Measurements from ENCODE around the gene SHTN1. TPM values are rescaled to one million over a fixed set of nuclear protein-coding genes. Genes with fewer than 3 reads are reported as not detected.

The SHTN1 gene
- total RNA-seq, 1 donor from 2014 or later: 12.0 TPM

DNA sequence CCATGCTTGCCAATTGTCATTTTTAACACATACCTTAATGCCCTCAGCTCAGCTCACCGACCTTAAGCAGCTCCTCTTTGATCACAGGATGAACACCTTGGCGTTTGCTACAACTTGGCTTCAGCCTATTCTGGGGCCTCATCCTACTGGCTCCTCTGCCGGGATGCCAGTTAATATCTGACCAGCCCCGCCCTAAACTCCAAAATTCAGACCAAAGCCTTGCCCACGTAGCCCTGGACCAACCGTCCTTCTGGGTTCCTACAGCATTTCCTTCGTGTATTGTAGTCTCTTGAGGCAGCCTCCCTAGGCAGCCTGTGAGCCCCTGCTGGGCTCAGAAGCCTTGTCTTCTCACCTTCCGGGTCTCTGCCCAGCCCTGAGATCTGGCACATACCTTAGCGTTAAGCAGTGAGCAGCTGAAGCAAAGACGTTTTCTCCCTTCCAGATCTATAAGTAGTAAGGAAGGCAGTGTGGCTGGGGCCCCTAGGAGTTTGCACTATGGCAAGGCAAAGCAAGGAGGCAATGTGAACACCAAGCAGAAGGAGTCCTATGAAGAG is 154.9 kb downstream of the SHTN1 start:
- Histone ChIP-seq H3K27me3 (ENCODE audit: control insufficient read depth, insufficient read depth, low read length) (no peaks in the 10 kb centered on the region), H3K36me3 (ENCODE audit: control insufficient read depth, insufficient read depth, low read length) (no peaks in the 10 kb centered on the region), H3K4me3 (ENCODE audit: low read depth, low read length) (peak overlapping the region; percentile 64)
- TF ChIP-seq, protein P1, sequence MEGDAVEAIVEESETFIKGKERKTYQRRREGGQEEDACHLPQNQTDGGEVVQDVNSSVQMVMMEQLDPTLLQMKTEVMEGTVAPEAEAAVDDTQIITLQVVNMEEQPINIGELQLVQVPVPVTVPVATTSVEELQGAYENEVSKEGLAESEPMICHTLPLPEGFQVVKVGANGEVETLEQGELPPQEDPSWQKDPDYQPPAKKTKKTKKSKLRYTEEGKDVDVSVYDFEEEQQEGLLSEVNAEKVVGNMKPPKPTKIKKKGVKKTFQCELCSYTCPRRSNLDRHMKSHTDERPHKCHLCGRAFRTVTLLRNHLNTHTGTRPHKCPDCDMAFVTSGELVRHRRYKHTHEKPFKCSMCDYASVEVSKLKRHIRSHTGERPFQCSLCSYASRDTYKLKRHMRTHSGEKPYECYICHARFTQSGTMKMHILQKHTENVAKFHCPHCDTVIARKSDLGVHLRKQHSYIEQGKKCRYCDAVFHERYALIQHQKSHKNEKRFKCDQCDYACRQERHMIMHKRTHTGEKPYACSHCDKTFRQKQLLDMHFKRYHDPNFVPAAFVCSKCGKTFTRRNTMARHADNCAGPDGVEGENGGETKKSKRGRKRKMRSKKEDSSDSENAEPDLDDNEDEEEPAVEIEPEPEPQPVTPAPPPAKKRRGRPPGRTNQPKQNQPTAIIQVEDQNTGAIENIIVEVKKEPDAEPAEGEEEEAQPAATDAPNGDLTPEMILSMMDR (IDR thresholded peaks at IDR 0.05; ENCODE audit: insufficient read depth, low read length, poor library complexity, severe bottlenecking): no peak
- DNase-seq (ENCODE audit: low read depth): no peak

DNA sequence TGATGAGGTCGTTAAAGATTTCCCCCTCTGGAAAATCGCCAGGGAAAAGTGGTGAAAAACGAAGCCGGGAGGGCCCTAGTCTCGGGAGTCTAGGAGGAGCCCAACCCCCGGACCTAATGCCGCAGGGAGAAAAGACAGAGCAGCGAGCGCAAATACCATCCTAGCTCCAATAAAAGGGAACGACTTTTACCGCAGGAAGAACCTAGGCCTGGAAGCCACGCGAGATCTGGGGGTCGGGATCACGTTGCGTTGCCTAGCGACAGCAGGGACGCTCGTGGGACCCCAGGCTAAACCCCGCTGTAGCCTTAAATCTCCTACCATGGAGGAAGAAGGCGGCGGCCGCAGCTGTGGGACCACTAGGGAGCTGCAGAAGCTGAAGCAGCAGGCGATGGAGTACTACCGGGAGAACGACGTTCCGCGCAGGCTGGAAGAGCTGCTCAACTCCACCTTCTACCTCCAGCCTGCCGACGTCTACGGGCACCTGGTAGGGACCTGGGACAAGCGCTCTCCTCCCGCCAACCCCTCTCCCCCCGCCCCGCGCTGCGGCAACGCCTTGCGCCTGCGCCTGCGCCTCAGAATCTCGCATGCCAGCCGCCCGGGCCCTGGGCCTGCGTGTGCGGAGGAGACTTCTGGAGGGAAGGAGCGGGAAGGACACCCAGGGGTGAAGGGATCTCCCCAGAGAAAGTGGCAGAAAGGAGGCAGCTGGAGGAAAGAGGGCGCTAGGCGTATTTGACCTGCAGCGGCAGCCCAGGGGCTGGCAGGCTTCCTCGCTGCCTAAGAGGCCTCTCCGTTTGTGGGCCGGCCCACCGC is 155.5 kb downstream of the SHTN1 start, which contains the start of gene ENO4:
ENO4 (plus strand) TSS at position 252 of the 810 bp plus-strand sequence; CDS start at position 320, 68 bp downstream.
- TF ChIP-seq, protein P1 (IDR thresholded peaks at IDR 0.05; ENCODE audit: insufficient read depth, low read length, poor library complexity, severe bottlenecking): no peak
- peak within 1 kb of the TSS; percentile 64 for H3K4me3 ChIP-seq (ENCODE audit: low read depth, low read length)
- no peaks in the 10 kb centered on the region for H3K27me3 ChIP-seq (ENCODE audit: control insufficient read depth, insufficient read depth, low read length)
- H3K36me3 ChIP-seq (ENCODE audit: control insufficient read depth, insufficient read depth, low read length): no peaks in the 10 kb centered on the region
- peak; percentile 52 for DNase-seq (ENCODE audit: low read depth)

DNA sequence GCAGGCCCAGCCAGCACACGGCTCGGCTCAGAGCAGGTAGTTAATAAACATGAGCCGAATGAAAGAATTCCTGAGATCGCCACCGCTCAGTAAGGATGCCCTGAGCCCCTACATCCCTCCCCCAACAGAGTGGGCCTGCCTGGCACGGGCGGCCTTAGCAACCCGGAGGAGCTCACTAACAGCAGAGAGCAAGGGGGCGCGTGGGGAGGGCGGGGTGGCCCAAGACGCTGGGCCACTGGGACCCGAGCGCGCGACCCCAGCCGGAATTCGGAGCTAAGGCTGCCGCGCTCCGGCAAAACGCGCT is 156.1 kb downstream of the SHTN1 start:
- H3K27me3 ChIP-seq (ENCODE audit: control insufficient read depth, insufficient read depth, low read length): no peaks in the 10 kb centered on the region
- TF ChIP-seq, protein P1 (IDR thresholded peaks at IDR 0.05; ENCODE audit: insufficient read depth, low read length, poor library complexity, severe bottlenecking): no peak
- peak overlapping the region; percentile 64 for H3K4me3 ChIP-seq (ENCODE audit: low read depth, low read length)

DNA sequence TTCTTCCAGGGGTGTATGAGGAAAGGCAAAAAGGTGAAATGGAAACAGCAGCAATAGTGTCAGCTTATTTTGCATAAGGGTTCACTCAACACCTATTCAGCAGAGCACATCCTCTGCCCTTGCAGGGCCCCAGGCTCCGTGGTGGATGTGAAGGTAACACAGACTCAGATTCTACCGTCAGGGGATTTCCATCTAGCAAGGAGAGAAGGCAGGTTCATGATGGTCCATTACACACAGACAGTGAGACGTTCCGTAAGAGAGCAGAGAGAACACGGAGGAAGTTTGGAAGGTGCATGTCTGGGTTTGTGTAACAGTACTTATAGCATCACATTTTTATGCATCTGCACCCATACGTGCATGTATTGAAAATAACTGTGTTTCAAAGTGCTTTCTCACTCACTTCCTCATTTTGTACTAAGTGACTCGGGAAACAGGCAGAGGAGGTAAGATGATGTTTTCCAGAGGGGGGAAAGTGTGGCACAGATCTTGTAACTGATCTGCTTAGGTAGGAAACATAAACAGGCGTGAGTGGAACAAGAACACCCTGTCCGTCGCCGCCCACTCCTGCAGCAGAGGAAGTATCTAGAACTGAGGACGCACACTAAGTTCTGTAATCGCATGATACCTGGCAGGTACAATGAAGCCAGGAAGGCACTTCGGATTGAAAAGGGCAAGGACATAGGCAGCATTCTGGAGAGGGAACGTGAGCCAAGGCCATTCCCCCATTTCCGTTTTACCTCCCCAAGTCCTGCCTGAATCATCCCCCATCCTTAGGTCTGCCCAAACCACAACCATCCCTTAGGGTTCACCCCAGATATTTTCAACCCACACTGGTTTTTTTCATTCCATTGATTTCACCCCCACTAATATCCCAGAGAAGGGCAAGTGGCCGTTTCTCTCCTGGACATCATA is 156.7 kb downstream of the SHTN1 start:
- Histone ChIP-seq H3K27me3 (ENCODE audit: control insufficient read depth, insufficient read depth, low read length) (no peaks in the 10 kb centered on the region), H3K4me3 (ENCODE audit: low read depth, low read length) (peak overlapping the region; percentile 64), H3K36me3 (ENCODE audit: control insufficient read depth, insufficient read depth, low read length) (no peaks in the 10 kb centered on the region)
- no peak for DNase-seq (ENCODE audit: low read depth)
- TF ChIP-seq, protein P1 (IDR thresholded peaks at IDR 0.05; ENCODE audit: insufficient read depth, low read length, poor library complexity, severe bottlenecking): no peak

More for the DNA sequence above, 156.1 kb downstream of the SHTN1 start:
- no peaks in the 10 kb centered on the region for H3K36me3 ChIP-seq (ENCODE audit: control insufficient read depth, insufficient read depth, low read length)
- no peak for DNase-seq (ENCODE audit: low read depth)

DNA sequence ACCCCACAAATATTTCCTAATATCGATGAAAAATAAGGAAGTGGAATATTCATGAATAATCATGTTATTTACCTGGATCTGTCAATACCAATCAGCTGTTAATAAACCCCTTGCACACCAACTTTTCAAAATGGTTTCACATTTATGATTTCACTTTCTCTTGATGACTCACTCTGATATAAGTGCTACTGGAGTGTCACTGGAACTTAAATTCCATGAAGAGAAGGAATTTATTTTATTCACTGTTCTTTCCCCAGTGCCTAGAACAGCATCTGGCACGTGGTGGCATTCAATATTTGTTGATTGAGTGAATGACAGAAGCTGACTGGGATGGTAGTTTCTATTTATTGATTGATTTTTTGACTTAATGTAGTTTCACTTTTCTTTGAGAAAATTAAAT is 159.2 kb downstream of the SHTN1 start:
- Histone ChIP-seq H3K4me3 (ENCODE audit: low read depth, low read length) (no peak overlapping the region), H3K27me3 (ENCODE audit: control insufficient read depth, insufficient read depth, low read length) (no peaks in the 10 kb centered on the region), H3K36me3 (ENCODE audit: control insufficient read depth, insufficient read depth, low read length) (no peaks in the 10 kb centered on the region)
- TF ChIP-seq, protein P1 (IDR thresholded peaks at IDR 0.05; ENCODE audit: insufficient read depth, low read length, poor library complexity, severe bottlenecking): no peak
- no peak for DNase-seq (ENCODE audit: low read depth)

Data from kidney epithelial cell (primary cell).